SU-DHL-6 (cell line): ENCODE results near the gene IKBKG.
A peak's percentile ranks its signal among the peaks of the same experiment; 100 is the strongest.

ENCODE experiments used
- H2AFZ ChIP-seq: fragments of 200-600 bp; sonication (generic); 2 replicates; pipeline ENCODE4 v1.6.1; 2014; ENCODE audit warnings: low read depth, mild to moderate bottlenecking, moderate library complexity, mixed read lengths, antibody characterized with exemption, low read length; ENCODE audit not compliant: severe bottlenecking
- H3F3A ChIP-seq: fragments of 200-600 bp; shearing (Covaris generic); 2 replicates; pipeline ENCODE4 v1.6.0; 2016; ENCODE audit warnings: antibody characterized with exemption, mild to moderate bottlenecking; ENCODE audit not compliant: insufficient read depth
- H3K27ac ChIP-seq: fragments of 200-600 bp; sonication (generic); 2 replicates; pipeline ENCODE4 v1.5.1; 2016; ENCODE audit warnings: low read depth, mild to moderate bottlenecking, low read length, moderate library complexity, mixed read lengths
- H3K27me3 ChIP-seq: fragments of 200-600 bp; sonication (generic), shearing (Covaris generic); 2 replicates; pipeline ENCODE4 v1.6.0; 2014; ENCODE audit warnings: mild to moderate bottlenecking, low read length
- H3K36me3 ChIP-seq: fragments of 200-600 bp; sonication (generic); 2 replicates; pipeline ENCODE4 v1.6.1; 2014; ENCODE audit warnings: mild to moderate bottlenecking, low read length, mixed read lengths
- H3K4me2 ChIP-seq: fragments of 300-600, 200-600 bp; shearing (Covaris generic), sonication (generic); 2 replicates; pipeline ENCODE4 v1.6.0; 2014; ENCODE audit warnings: low read length, low read depth, mild to moderate bottlenecking; ENCODE audit not compliant: poor library complexity, severe bottlenecking
- H3K4me3 ChIP-seq: fragments of 200-600 bp; sonication (generic); 2 replicates; pipeline ENCODE4 v1.5.1; 2014; ENCODE audit warnings: antibody characterized with exemption, low read length, mild to moderate bottlenecking, mixed read lengths; ENCODE audit not compliant: insufficient read depth, poor library complexity, severe bottlenecking
- H3K79me2 ChIP-seq: fragments of 200-600 bp; sonication (generic); 2 replicates; pipeline ENCODE4 v1.6.1; 2014; ENCODE audit warnings: mild to moderate bottlenecking, low read length, moderate library complexity; ENCODE audit not compliant: insufficient read depth
- H3K9ac ChIP-seq: fragments of 200-600 bp; sonication (generic); 2 replicates; pipeline ENCODE4 v1.7.0; 2014; ENCODE audit warnings: mild to moderate bottlenecking, low read length
- H3K9me2 ChIP-seq: fragments of 200-600 bp; sonication (generic); replicated peaks from 2 replicates; pipeline ENCODE4 v1.6.1; 2014; ENCODE audit warnings: low read length; ENCODE audit not compliant: insufficient read depth
- H3K9me3 ChIP-seq: fragments of 200-600 bp; sonication (generic); 2 replicates; pipeline ENCODE4 v1.6.1; 2014; ENCODE audit warnings: low read length, mixed read lengths; ENCODE audit not compliant: insufficient read depth
- H4K20me1 ChIP-seq: fragments of 200-600 bp; sonication (generic); 2 replicates; pipeline ENCODE4 v1.6.1; 2014; ENCODE audit warnings: low read depth, mild to moderate bottlenecking, antibody characterized with exemption, low read length, moderate library complexity, mixed read lengths
- EZH2phosphoT487 ChIP-seq: fragments of 200-600 bp; sonication (generic), shearing (Covaris generic); conservative IDR thresholded peaks from 2 replicates; pipeline ENCODE4 v1.6.1; 2018; ENCODE audit warnings: mild to moderate bottlenecking, antibody characterized with exemption, low read length, moderate library complexity, mixed read lengths
- TF ChIP-seq, protein P1 (sequence below): fragments of 200-600 bp; sonication (generic); IDR thresholded peaks from one replicate; pipeline ENCODE4 v1.5.1; 2017; ENCODE audit warnings: antibody characterized with exemption, mild to moderate bottlenecking, low read length, moderate library complexity; ENCODE audit not compliant: insufficient read depth, poor library complexity, severe bottlenecking

Gene IKBKG

DNA sequence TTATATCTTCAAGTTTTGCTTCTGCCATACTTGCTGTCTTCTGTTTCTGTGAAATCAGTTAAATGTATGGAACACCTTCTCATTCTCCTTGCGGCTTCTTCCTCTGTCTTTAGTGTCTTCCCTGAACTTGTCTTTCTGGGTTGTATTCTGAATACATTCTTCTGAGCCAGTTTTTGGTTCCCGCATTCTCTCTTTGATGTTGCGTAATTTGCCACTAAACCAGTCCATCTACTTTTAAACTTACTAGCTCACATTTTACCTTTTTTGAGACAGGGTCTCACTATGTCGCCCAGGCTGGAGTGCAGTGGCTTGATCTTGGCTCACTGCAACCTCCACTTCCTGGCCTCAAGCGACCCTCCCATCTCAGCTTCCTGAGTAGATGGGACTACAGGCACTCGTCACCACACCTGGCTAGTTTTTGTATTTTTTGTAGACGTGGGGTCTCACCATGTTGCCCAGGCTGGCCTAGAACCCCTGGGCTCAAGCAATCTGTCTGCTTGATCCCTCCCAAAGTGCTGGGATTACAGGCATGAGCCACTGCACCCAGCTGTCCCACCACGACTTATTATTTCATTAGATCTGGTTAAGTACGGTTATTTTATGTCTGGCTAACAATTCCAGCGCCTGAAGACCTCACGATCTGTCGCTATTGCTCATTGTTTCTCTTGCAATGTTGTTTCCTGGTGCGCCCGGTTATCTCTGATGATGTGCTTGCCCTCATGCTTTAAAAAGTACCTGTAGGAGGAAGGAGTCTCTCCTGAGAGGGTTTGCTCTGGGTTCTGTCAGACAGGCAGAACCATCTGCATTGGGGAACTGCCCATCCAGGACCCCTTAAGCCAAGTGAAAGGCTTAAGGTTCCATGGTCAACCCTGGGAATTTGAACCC lies 21.6 kb upstream of the IKBKG start:
- no peaks in the 10 kb centered on the region for H3F3A ChIP-seq
- no peaks in the 10 kb centered on the region for H3K36me3 ChIP-seq
- H3K27ac ChIP-seq: no peak overlapping the region
- no peak overlapping the region for H3K4me2 ChIP-seq
- no peaks in the 10 kb centered on the region for H3K9me3 ChIP-seq
- H3K79me2 ChIP-seq: no peaks in the 10 kb centered on the region
- H3K4me3 ChIP-seq: no peak overlapping the region
- H2AFZ ChIP-seq: no peak overlapping the region
- no peaks in the 10 kb centered on the region for H3K27me3 ChIP-seq
- TF ChIP-seq, protein P1, sequence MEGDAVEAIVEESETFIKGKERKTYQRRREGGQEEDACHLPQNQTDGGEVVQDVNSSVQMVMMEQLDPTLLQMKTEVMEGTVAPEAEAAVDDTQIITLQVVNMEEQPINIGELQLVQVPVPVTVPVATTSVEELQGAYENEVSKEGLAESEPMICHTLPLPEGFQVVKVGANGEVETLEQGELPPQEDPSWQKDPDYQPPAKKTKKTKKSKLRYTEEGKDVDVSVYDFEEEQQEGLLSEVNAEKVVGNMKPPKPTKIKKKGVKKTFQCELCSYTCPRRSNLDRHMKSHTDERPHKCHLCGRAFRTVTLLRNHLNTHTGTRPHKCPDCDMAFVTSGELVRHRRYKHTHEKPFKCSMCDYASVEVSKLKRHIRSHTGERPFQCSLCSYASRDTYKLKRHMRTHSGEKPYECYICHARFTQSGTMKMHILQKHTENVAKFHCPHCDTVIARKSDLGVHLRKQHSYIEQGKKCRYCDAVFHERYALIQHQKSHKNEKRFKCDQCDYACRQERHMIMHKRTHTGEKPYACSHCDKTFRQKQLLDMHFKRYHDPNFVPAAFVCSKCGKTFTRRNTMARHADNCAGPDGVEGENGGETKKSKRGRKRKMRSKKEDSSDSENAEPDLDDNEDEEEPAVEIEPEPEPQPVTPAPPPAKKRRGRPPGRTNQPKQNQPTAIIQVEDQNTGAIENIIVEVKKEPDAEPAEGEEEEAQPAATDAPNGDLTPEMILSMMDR: no peak
- no peak for TF ChIP-seq EZH2phosphoT487
- no peak overlapping the region for H3K9ac ChIP-seq
- H3K9me2 ChIP-seq: no peaks in the 10 kb centered on the region
- H4K20me1 ChIP-seq: no peaks in the 10 kb centered on the region

DNA sequence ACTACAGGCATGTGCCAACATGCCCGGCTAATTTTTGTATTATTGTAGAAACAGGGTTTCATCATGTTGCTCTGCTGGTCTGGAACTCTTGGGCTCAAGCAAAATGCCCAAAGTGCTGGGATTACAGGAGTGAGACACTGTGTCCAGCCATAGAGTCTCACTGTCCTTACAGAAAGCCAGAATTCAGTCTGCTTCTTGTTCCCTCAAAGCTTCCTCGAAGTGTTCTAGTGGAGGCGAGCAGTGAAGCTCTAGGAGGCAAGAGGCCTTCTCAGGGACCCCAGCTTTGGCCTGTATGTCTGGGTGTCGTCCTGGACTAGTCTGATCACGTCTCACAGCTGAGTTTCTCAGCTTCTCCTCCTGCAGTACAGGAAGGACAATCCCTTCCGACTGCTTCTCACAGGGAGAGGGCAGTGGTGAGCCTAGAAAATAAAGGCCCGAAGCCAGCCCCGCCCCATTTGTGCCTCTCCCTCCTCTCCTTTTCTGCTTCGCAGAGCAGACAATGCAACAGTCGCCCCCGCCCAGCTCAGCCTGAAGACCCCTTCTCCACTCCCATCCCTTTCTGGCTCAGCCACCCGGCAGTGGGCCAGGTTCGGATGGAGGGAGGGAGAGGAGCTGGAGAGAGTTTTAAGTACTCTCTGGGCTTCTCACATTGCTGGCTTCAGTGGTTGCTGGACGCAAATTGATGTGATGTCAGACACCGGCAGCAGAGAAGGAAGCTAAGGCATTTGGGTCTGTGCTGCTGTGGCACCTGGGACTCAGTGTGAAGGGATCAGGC lies 20.3 kb upstream of the IKBKG start:
- Histone ChIP-seq H3F3A (no peaks in the 10 kb centered on the region), H3K9me3 (no peaks in the 10 kb centered on the region), H3K9me2 (no peaks in the 10 kb centered on the region), H4K20me1 (no peaks in the 10 kb centered on the region), H2AFZ (peak overlapping the region; percentile 82), H3K4me2 (peak overlapping the region; percentile 64), H3K4me3 (peak overlapping the region; percentile 46), H3K27ac (peak overlapping the region; percentile 63), H3K27me3 (no peaks in the 10 kb centered on the region), H3K9ac (peak overlapping the region; percentile 53), H3K36me3 (no peaks in the 10 kb centered on the region), H3K79me2 (no peaks in the 10 kb centered on the region)
- TF ChIP-seq, protein P1: peak; percentile 21
- no peak for TF ChIP-seq EZH2phosphoT487

DNA sequence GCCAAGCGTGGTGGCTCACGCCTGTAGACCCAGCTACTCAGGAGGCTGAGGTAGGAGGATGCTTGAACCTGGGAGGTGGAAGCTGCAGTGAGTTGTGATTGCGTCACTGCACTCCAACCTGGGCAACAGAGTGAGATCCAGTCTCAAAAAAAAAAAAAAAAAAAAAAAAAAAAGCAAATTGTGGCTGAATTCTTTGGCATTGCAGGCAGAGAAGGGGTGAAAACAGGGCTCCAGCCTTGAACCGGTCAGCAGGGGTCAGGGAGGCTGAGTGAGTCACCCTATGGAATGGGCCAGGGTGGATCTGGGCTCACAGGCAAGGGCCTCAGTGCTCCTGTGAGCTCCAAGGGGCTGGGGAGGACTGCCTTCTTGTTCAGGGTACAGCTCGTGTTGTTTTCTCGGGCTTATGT lies 18.2 kb upstream of the IKBKG start:
- Histone ChIP-seq H3K27me3 (no peaks in the 10 kb centered on the region), H2AFZ (no peak overlapping the region), H3K4me3 (no peak overlapping the region), H3K27ac (no peak overlapping the region), H3K9me3 (no peaks in the 10 kb centered on the region), H4K20me1 (no peaks in the 10 kb centered on the region), H3K4me2 (no peak overlapping the region), H3K9me2 (no peaks in the 10 kb centered on the region), H3F3A (no peaks in the 10 kb centered on the region), H3K79me2 (no peaks in the 10 kb centered on the region), H3K36me3 (no peaks in the 10 kb centered on the region), H3K9ac (no peak overlapping the region)
- TF ChIP-seq, protein P1: no peak
- TF ChIP-seq EZH2phosphoT487: no peak
